Spleen (tissue), 7 donors: ENCODE results near the gene CACNG5.

Source experiments
- CTCF ChIP-seq, 11 experiments: fragments of 200-600 bp in 7 of 11; fragments of 450-650 bp in 4 of 11; sonication (generic) in 4 of 11; IDR thresholded peaks in 8 of 11; conservative IDR thresholded peaks in 3 of 11; 1 replicate in 7 of 11; 2 replicates in 4 of 11; pipeline versions ENCODE4 v1.4.0 to v1.8.0; 2016 to 2021; ENCODE audit warnings: antibody characterized with exemption in 11 of 11, inconsistent platforms in 4 of 11, mild to moderate bottlenecking in 1 of 11
- POLR2A ChIP-seq, 3 donors: fragments of 450-650 bp; IDR thresholded peaks; one replicate each; pipeline ENCODE4 v1.5.1; 2017; ENCODE audit warnings: antibody characterized with exemption in 3 of 3, mild to moderate bottlenecking in 1 of 3
- POLR2AphosphoS5 ChIP-seq, 3 donors: sonication (generic); formaldehyde crosslinking; IDR thresholded peaks; one replicate each; pipeline ENCODE4 v1.5.1; 2017; ENCODE audit warnings: antibody characterized with exemption in 3 of 3
- donor health status: DM: no; HTN: no; CAD: no; lungs with moderate emphysema.
- donor health status: DM: no; HTN: no; CAD: no.
- donor health status: DM: no; HTN: no; CAD: no.

GRCh38 chr17:66904760-66905624, 70.1 kb downstream of the CACNG5 start:
- no peak for TF ChIP-seq CTCF (IDR thresholded peaks at IDR 0.05 in 8 of 11, conservative IDR thresholded peaks at IDR 0.05 in 3 of 11)
- peak in 2 of 3 donors; percentile 33 to 48 for TF ChIP-seq POLR2AphosphoS5 (IDR thresholded peaks at IDR 0.05)
- no peak for TF ChIP-seq POLR2A (IDR thresholded peaks at IDR 0.05)
